CD14-positive monocyte (primary cell): ENCODE measurements around the gene PELO. TPM values are rescaled to one million over a fixed set of nuclear protein-coding genes. Genes with fewer than 3 reads are reported as not detected.
A peak's percentile ranks its signal among the peaks of the same experiment; 100 is the strongest.

Experiments used
- DNase-seq, 3 donors: peaks; one replicate each; pipeline ENCODE4 v3.0.0-alpha.2; 2011 to 2022
- H2AFZ ChIP-seq: 2 replicates; pipeline ENCODE4 v1.6.0; 2012; ENCODE audit warnings: mild to moderate bottlenecking, low read depth, low read length, inconsistent platforms; ENCODE audit not compliant: insufficient read depth, poor library complexity, severe bottlenecking
- H3K27ac ChIP-seq, 2 donors: 1 replicate in 1 of 2; 2 replicates in 1 of 2; pipeline ENCODE4 v1.5.1; 2012 to 2013; ENCODE audit warnings: low read length in 2 of 2, control low read depth in 1 of 2, inconsistent platforms in 1 of 2, low read depth in 1 of 2, mild to moderate bottlenecking in 1 of 2
- H3K27me3 ChIP-seq, 2 donors: one replicate each; pipeline versions ENCODE4 v1.6.0 to v1.6.1; 2011 to 2013; ENCODE audit warnings: low read length in 2 of 2; ENCODE audit not compliant: control insufficient read depth in 2 of 2, insufficient read depth in 2 of 2
- H3K36me3 ChIP-seq, 2 donors: replicated peaks in 1 of 2; 1 replicate in 1 of 2; 2 replicates in 1 of 2; pipeline versions ENCODE4 v1.5.1 to v1.6.1; 2012 to 2013; ENCODE audit warnings: low read length in 2 of 2, control low read depth in 1 of 2, inconsistent platforms in 1 of 2, mild to moderate bottlenecking in 1 of 2; ENCODE audit not compliant: insufficient read depth in 2 of 2, control insufficient read depth in 1 of 2
- H3K4me1 ChIP-seq, 2 donors: 1 replicate in 1 of 2; 2 replicates in 1 of 2; pipeline versions ENCODE4 v1.5.1 to v1.6.1; 2012 to 2013; ENCODE audit warnings: low read length in 2 of 2, control low read depth in 1 of 2, inconsistent platforms in 1 of 2, mild to moderate bottlenecking in 1 of 2, moderate library complexity in 1 of 2; ENCODE audit not compliant: insufficient read depth in 2 of 2, control insufficient read depth in 1 of 2
- H3K4me2 ChIP-seq: replicated peaks from 2 replicates; pipeline ENCODE3; 2012; ENCODE audit warnings: low read length, moderate library complexity, mild to moderate bottlenecking; ENCODE audit not compliant: poor library complexity, severe bottlenecking; ENCODE audit errors: extremely low read depth
- H3K4me3 ChIP-seq, 3 experiments: fragments of 200-600 bp in 1 of 3; sonication (generic) in 1 of 3; replicated peaks in 1 of 3; 1 replicate in 2 of 3; 2 replicates in 1 of 3; pipeline ENCODE4 v1.5.1; 2011 to 2013; ENCODE audit warnings: low read length in 3 of 3, mild to moderate bottlenecking in 3 of 3, control low read depth in 2 of 3, low read depth in 2 of 3, inconsistent platforms in 1 of 3, moderate library complexity in 1 of 3
- H3K79me2 ChIP-seq: 2 replicates; pipeline ENCODE4 v1.6.0; 2012; ENCODE audit warnings: mild to moderate bottlenecking, control low read depth, inconsistent platforms, low read length, moderate library complexity; ENCODE audit not compliant: insufficient read depth
- H3K9ac ChIP-seq: 2 replicates; pipeline ENCODE4 v1.6.0; 2017; ENCODE audit warnings: low read length, mild to moderate bottlenecking; ENCODE audit not compliant: insufficient read depth, poor library complexity, severe bottlenecking
- H3K9me3 ChIP-seq, 2 donors: replicated peaks in 1 of 2; 1 replicate in 1 of 2; 2 replicates in 1 of 2; pipeline versions ENCODE4 v1.5.1 to v1.6.1; 2012 to 2013; ENCODE audit warnings: low read length in 2 of 2, control low read depth in 1 of 2; ENCODE audit not compliant: control insufficient read depth in 1 of 2, insufficient read depth in 1 of 2
- H4K20me1 ChIP-seq: 2 replicates; pipeline ENCODE4 v1.6.0; 2012; ENCODE audit warnings: mild to moderate bottlenecking, low read length, control low read depth, moderate library complexity; ENCODE audit not compliant: insufficient read depth
- H3K27ac Mint-ChIP-seq, 7 donors: one replicate each; pipeline ENCODE4 v1.8.0; 2020; ENCODE audit warnings: mild to moderate bottlenecking in 7 of 7, mixed read lengths in 7 of 7, moderate library complexity in 6 of 7, inconsistent platforms in 2 of 7
- H3K27me3 Mint-ChIP-seq, 3 donors: one replicate each; pipeline ENCODE4 v1.8.0; 2021 to 2022; ENCODE audit warnings: low read depth in 3 of 3, mild to moderate bottlenecking in 3 of 3, mixed read lengths in 3 of 3, moderate library complexity in 3 of 3, inconsistent platforms in 1 of 3
- H3K36me3 Mint-ChIP-seq, 2 donors: one replicate each; pipeline ENCODE4 v1.8.0; 2020; ENCODE audit warnings: mixed read lengths in 2 of 2, inconsistent platforms in 1 of 2, mild to moderate bottlenecking in 1 of 2
- H3K4me1 Mint-ChIP-seq: one replicate; pipeline ENCODE4 v1.8.0; 2020; ENCODE audit warnings: mild to moderate bottlenecking, mixed read lengths
- H3K4me3 Mint-ChIP-seq, 2 donors: one replicate each; pipeline ENCODE4 v1.8.0; 2020; ENCODE audit warnings: mild to moderate bottlenecking in 2 of 2, mixed read lengths in 2 of 2, moderate library complexity in 1 of 2
- H3K9me3 Mint-ChIP-seq, 7 donors: one replicate each; pipeline ENCODE4 v1.8.0; 2020 to 2022; ENCODE audit warnings: mixed read lengths in 7 of 7, mild to moderate bottlenecking in 6 of 7, moderate library complexity in 6 of 7, inconsistent platforms in 2 of 7
- CTCF ChIP-seq: fragments of 200-600 bp; IDR thresholded peaks from one replicate; pipeline ENCODE4 v1.8.0; 2022; ENCODE audit warnings: antibody characterized with exemption, mild to moderate bottlenecking
- WGBS: methylation state at CpG from one replicate; pipeline ENCODE4 v1.1.5; 2013; ENCODE audit warnings: missing lambda C conversion rate; ENCODE audit not compliant: insufficient coverage; 5-methylcytosine and 5-hydroxymethylcytosine counted together
- intact Hi-C, 2 donors: fragments of 100-400 bp; cut with micrococcal nuclease; formaldehyde crosslinking; loops; one replicate each; pipeline versions ENCODE4 v1.15.0 to v1.15.1; 2023
- polyA plus RNA-seq, 3 donors: library from polyadenylated mRNA; depleted of rRNA in 1 of 3; unstranded in 2 of 3; stranded (reverse) in 1 of 3; fragments of 300-500 nt in 2 of 3; fragments of >200 nt in 1 of 3; fragmentation: Illumina TruSeq in 2 of 3; gene quantifications; 1 replicate in 2 of 3; 2 replicates in 1 of 3; pipeline ENCODE4 v1.2.3, GENCODE V29; 2012 to 2021

The PELO gene
- polyA plus RNA-seq, 3 donors = 1.8 to 4.4 (median 2.1) TPM

- peaks cover 58% of the 10 kb centered on the region for H3K4me1 Mint-ChIP-seq
- intact Hi-C loops = loop anchor here in 1 of 2 donors (10.0 kb wide), 1 partner anchor 1506 kb away; no protein-coding TSS in a partner anchor
- peaks cover 0 to 3% (median 0%) of the 10 kb centered on the region in 3 donors for H3K27me3 Mint-ChIP-seq
- peaks cover 3 to 5% of the 10 kb centered on the region in 2 donors for H3K36me3 Mint-ChIP-seq
- no peaks in the 10 kb centered on the region for H3K36me3 ChIP-seq
- peaks cover 45% of the 10 kb centered on the region for H3K79me2 ChIP-seq
- peak; percentile 24 to 58 (median 43) for DNase-seq
- H3K27ac Mint-ChIP-seq = peak overlapping the region; percentile 91 to 99 (median 97)
- peak overlapping the region; percentile 63 to 85 (median 81) for H3K4me3 ChIP-seq
- peak overlapping the region; percentile 89 for H3K9ac ChIP-seq
- H3K27ac ChIP-seq = peak overlapping the region; percentile 98 to 100
- H3K4me1 ChIP-seq = peaks cover 44 to 59% of the 10 kb centered on the region in 2 donors
- H3K4me3 Mint-ChIP-seq = peak overlapping the region; percentile 91 to 94
- H2AFZ ChIP-seq = peak overlapping the region; percentile 80
- peak overlapping the region; percentile 76 for H3K4me2 ChIP-seq
- H4K20me1 ChIP-seq = no peaks in the 10 kb centered on the region
- no CpG with 5 or more reads among the region's 3 CpGs for WGBS
- H3K9me3 Mint-ChIP-seq = no peaks in the 10 kb centered on the region
- no peaks in the 10 kb centered on the region for H3K27me3 ChIP-seq
- TF ChIP-seq CTCF = no peak
- H3K9me3 ChIP-seq = no peaks in the 10 kb centered on the region
Observed at GRCh38 chr5:52798938-52799337, 11.2 kb downstream of the PELO start.

DNA sequence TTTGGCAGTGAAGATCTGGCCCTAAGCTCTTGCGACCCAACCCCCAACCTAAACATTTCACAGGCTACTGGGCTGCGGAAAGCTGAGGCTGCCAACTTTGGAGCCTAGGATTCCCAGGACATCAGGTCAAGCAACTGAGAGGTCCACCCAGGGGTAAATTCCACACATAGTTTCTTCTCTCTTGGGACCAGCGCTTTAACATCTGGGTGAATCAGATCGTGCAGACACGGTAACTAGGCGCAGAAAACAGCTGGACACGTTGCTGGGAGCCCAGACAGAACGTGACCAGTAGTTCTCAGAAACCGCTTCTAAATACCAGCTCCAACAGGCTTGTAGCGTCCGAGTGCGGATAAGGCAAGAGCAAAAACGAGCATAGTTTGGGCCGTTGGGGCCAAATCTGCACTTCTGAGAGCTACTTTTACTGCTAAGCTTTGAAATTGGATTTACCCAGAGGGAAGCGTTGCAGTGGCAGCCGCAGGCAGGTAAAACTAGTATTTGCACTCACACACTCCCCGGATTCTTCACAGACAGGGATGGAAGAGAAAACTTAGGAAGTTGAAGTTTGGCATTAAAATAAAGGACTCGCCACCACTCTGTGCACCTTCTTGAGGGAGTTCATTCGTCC is 11.8 kb downstream of the PELO start:
- peaks cover 47 to 64% of the 10 kb centered on the region in 2 donors for H3K4me1 ChIP-seq
- H3K4me2 ChIP-seq = peak overlapping the region; percentile 76
- peaks cover 50% of the 10 kb centered on the region for H3K79me2 ChIP-seq
- intact Hi-C loops = loop anchor here in 1 of 2 donors (10.0 kb wide), 1 partner anchor 1505 kb away; no protein-coding TSS in a partner anchor
- H3K27me3 ChIP-seq = no peaks in the 10 kb centered on the region
- Mint-ChIP-seq H3K27ac (peak overlapping the region; percentile 91 to 99 (median 97)), H3K4me1 (peaks cover 61% of the 10 kb centered on the region), H3K9me3 (no peaks in the 10 kb centered on the region), H3K36me3 (peaks cover 3 to 5% of the 10 kb centered on the region in 2 donors), H3K27me3 (peaks cover 0 to 3% (median 0%) of the 10 kb centered on the region in 3 donors), H3K4me3 (peak overlapping the region; percentile 91 to 94)
- H3K4me3 ChIP-seq = peak overlapping the region; percentile 63 to 85 (median 81)
- peak; percentile 38 to 58 (median 52) for DNase-seq
- 0% methylated on average over 16 of the region's 19 CpGs for WGBS
- no peaks in the 10 kb centered on the region for H4K20me1 ChIP-seq
- peak overlapping the region; percentile 98 to 100 for H3K27ac ChIP-seq
- no peak for TF ChIP-seq CTCF
- H3K9ac ChIP-seq = peak overlapping the region; percentile 89
- peak overlapping the region; percentile 80 for H2AFZ ChIP-seq
- no peaks in the 10 kb centered on the region for H3K9me3 ChIP-seq
- H3K36me3 ChIP-seq = no peaks in the 10 kb centered on the region
